ENCODE data around the gene CCL13.

CCL13 gene

GRCh38 chr17:34339138-34339770 lies 17.0 kb upstream of the CCL13 start:
- H3K9ac ChIP-seq (ENCODE audit: low read length): no peak overlapping the region
- DNase-seq (ENCODE audit: low read depth): no peak

GRCh38 chr17:34341916-34342315 lies 14.4 kb upstream of the CCL13 start:
- no peak overlapping the region for H3K4me3 ChIP-seq (ENCODE audit: low read length)
- H3K9ac ChIP-seq (ENCODE audit: low read length): no peak overlapping the region
- no peak for DNase-seq (ENCODE audit: low read depth)

More at GRCh38 chr17:34339138-34339770, 17.0 kb upstream of the CCL13 start:
- no peak overlapping the region for H3K4me3 ChIP-seq (ENCODE audit: low read length)
- no peaks in the 10 kb centered on the region for H3K36me3 ChIP-seq (ENCODE audit: control insufficient read depth, insufficient read depth, low read length, severe bottlenecking)
- H3K27me3 ChIP-seq (replicated peaks; ENCODE audit: control insufficient read depth, insufficient read depth, low read length): no peaks in the 10 kb centered on the region
- H3K9me3 ChIP-seq (ENCODE audit: control insufficient read depth, low read length): no peaks in the 10 kb centered on the region
- no peaks in the 10 kb centered on the region for H3K4me1 ChIP-seq (ENCODE audit: control insufficient read depth, insufficient read depth, low read length)

GRCh38 chr17:34347063-34347462 lies 9.2 kb upstream of the CCL13 start:
- DNase-seq (ENCODE audit: low read depth): no peak
- no peaks in the 10 kb centered on the region for H3K36me3 ChIP-seq (ENCODE audit: control insufficient read depth, insufficient read depth, low read length, severe bottlenecking)
- H3K27me3 ChIP-seq (replicated peaks; ENCODE audit: control insufficient read depth, insufficient read depth, low read length): no peaks in the 10 kb centered on the region
- H3K4me1 ChIP-seq (ENCODE audit: control insufficient read depth, insufficient read depth, low read length): no peaks in the 10 kb centered on the region
- no peaks in the 10 kb centered on the region for H3K9me3 ChIP-seq (ENCODE audit: control insufficient read depth, low read length)
- no peak overlapping the region for H3K4me3 ChIP-seq (ENCODE audit: low read length)
- H3K9ac ChIP-seq (ENCODE audit: low read length): no peak overlapping the region

More at GRCh38 chr17:34341916-34342315, 14.4 kb upstream of the CCL13 start:
- Histone ChIP-seq H3K9me3 (ENCODE audit: control insufficient read depth, low read length) (no peaks in the 10 kb centered on the region), H3K36me3 (ENCODE audit: control insufficient read depth, insufficient read depth, low read length, severe bottlenecking) (no peaks in the 10 kb centered on the region), H3K27me3 (replicated peaks; ENCODE audit: control insufficient read depth, insufficient read depth, low read length) (no peaks in the 10 kb centered on the region), H3K4me1 (ENCODE audit: control insufficient read depth, insufficient read depth, low read length) (no peaks in the 10 kb centered on the region)

- Histone ChIP-seq H3K27me3 (replicated peaks; ENCODE audit: control insufficient read depth, insufficient read depth, low read length) (no peaks in the 10 kb centered on the region), H3K4me3 (ENCODE audit: low read length) (no peak overlapping the region), H3K9ac (ENCODE audit: low read length) (no peak overlapping the region), H3K9me3 (ENCODE audit: control insufficient read depth, low read length) (no peaks in the 10 kb centered on the region), H3K36me3 (ENCODE audit: control insufficient read depth, insufficient read depth, low read length, severe bottlenecking) (no peaks in the 10 kb centered on the region), H3K4me1 (ENCODE audit: control insufficient read depth, insufficient read depth, low read length) (peaks cover 6% of the 10 kb centered on the region)
- no peak for DNase-seq (ENCODE audit: low read depth)
Observed at GRCh38 chr17:34349751-34350150, 6.5 kb upstream of the CCL13 start.

GRCh38 chr17:34351096-34351495 lies 5.2 kb upstream of the CCL13 start:
- Histone ChIP-seq H3K4me1 (ENCODE audit: control insufficient read depth, insufficient read depth, low read length) (peaks cover 19% of the 10 kb centered on the region), H3K9ac (ENCODE audit: low read length) (no peak overlapping the region), H3K27me3 (replicated peaks; ENCODE audit: control insufficient read depth, insufficient read depth, low read length) (no peaks in the 10 kb centered on the region), H3K9me3 (ENCODE audit: control insufficient read depth, low read length) (no peaks in the 10 kb centered on the region), H3K36me3 (ENCODE audit: control insufficient read depth, insufficient read depth, low read length, severe bottlenecking) (no peaks in the 10 kb centered on the region), H3K4me3 (ENCODE audit: low read length) (no peak overlapping the region)
- DNase-seq (ENCODE audit: low read depth): no peak

- Histone ChIP-seq H3K27me3 (replicated peaks; ENCODE audit: control insufficient read depth, insufficient read depth, low read length) (no peaks in the 10 kb centered on the region), H3K4me3 (ENCODE audit: low read length) (no peak overlapping the region), H3K9me3 (ENCODE audit: control insufficient read depth, low read length) (no peaks in the 10 kb centered on the region), H3K9ac (ENCODE audit: low read length) (no peak overlapping the region), H3K4me1 (ENCODE audit: control insufficient read depth, insufficient read depth, low read length) (peaks cover 22% of the 10 kb centered on the region), H3K36me3 (ENCODE audit: control insufficient read depth, insufficient read depth, low read length, severe bottlenecking) (no peaks in the 10 kb centered on the region)
- DNase-seq (ENCODE audit: low read depth): no peak
Observed at GRCh38 chr17:34352191-34352590, 4.1 kb upstream of the CCL13 start.

- H3K4me3 ChIP-seq (ENCODE audit: low read length): no peak overlapping the region
- peak; percentile 66 for DNase-seq (ENCODE audit: low read depth)
- peaks cover 22% of the 10 kb centered on the region for H3K4me1 ChIP-seq (ENCODE audit: control insufficient read depth, insufficient read depth, low read length)
- H3K27me3 ChIP-seq (replicated peaks; ENCODE audit: control insufficient read depth, insufficient read depth, low read length): no peaks in the 10 kb centered on the region
- H3K9ac ChIP-seq (ENCODE audit: low read length): no peak overlapping the region
- no peaks in the 10 kb centered on the region for H3K36me3 ChIP-seq (ENCODE audit: control insufficient read depth, insufficient read depth, low read length, severe bottlenecking)
- H3K9me3 ChIP-seq (ENCODE audit: control insufficient read depth, low read length): no peaks in the 10 kb centered on the region
Observed at GRCh38 chr17:34354637-34355036, 1.6 kb upstream of the CCL13 start.

GRCh38 chr17:34357398-34357797 lies 1.1 kb downstream of the CCL13 start:
- no peaks in the 10 kb centered on the region for H3K36me3 ChIP-seq (ENCODE audit: control insufficient read depth, insufficient read depth, low read length, severe bottlenecking)
- H3K4me1 ChIP-seq (ENCODE audit: control insufficient read depth, insufficient read depth, low read length): peaks cover 22% of the 10 kb centered on the region
- no peaks in the 10 kb centered on the region for H3K9me3 ChIP-seq (ENCODE audit: control insufficient read depth, low read length)
- no peak overlapping the region for H3K4me3 ChIP-seq (ENCODE audit: low read length)
- peaks cover 7% of the 10 kb centered on the region for H3K27me3 ChIP-seq (replicated peaks; ENCODE audit: control insufficient read depth, insufficient read depth, low read length)
- no peak for DNase-seq (ENCODE audit: low read depth)
- H3K9ac ChIP-seq (ENCODE audit: low read length): no peak overlapping the region

GRCh38 chr17:34358631-34359030 lies 2.4 kb downstream of the CCL13 start:
- Histone ChIP-seq H3K4me3 (ENCODE audit: low read length) (no peak overlapping the region), H3K9me3 (ENCODE audit: control insufficient read depth, low read length) (no peaks in the 10 kb centered on the region), H3K4me1 (ENCODE audit: control insufficient read depth, insufficient read depth, low read length) (peaks cover 22% of the 10 kb centered on the region), H3K9ac (ENCODE audit: low read length) (no peak overlapping the region), H3K36me3 (ENCODE audit: control insufficient read depth, insufficient read depth, low read length, severe bottlenecking) (no peaks in the 10 kb centered on the region), H3K27me3 (replicated peaks; ENCODE audit: control insufficient read depth, insufficient read depth, low read length) (peaks cover 19% of the 10 kb centered on the region)
- DNase-seq (ENCODE audit: low read depth): no peak

- Histone ChIP-seq H3K36me3 (ENCODE audit: control insufficient read depth, insufficient read depth, low read length, severe bottlenecking) (no peaks in the 10 kb centered on the region), H3K27me3 (replicated peaks; ENCODE audit: control insufficient read depth, insufficient read depth, low read length) (peaks cover 36% of the 10 kb centered on the region), H3K9me3 (ENCODE audit: control insufficient read depth, low read length) (no peaks in the 10 kb centered on the region), H3K4me1 (ENCODE audit: control insufficient read depth, insufficient read depth, low read length) (peaks cover 7% of the 10 kb centered on the region), H3K4me3 (ENCODE audit: low read length) (no peak overlapping the region), H3K9ac (ENCODE audit: low read length) (no peak overlapping the region)
- no peak for DNase-seq (ENCODE audit: low read depth)
Observed at GRCh38 chr17:34360601-34361270, 4.5 kb downstream of the CCL13 start.

GRCh38 chr17:34361478-34362061 lies 5.3 kb downstream of the CCL13 start:
- peaks cover 41% of the 10 kb centered on the region for H3K27me3 ChIP-seq (replicated peaks; ENCODE audit: control insufficient read depth, insufficient read depth, low read length)
- no peaks in the 10 kb centered on the region for H3K36me3 ChIP-seq (ENCODE audit: control insufficient read depth, insufficient read depth, low read length, severe bottlenecking)
- peak; percentile 95 for DNase-seq (ENCODE audit: low read depth)
- no peaks in the 10 kb centered on the region for H3K9me3 ChIP-seq (ENCODE audit: control insufficient read depth, low read length)
- no peak overlapping the region for H3K4me3 ChIP-seq (ENCODE audit: low read length)
- H3K9ac ChIP-seq (ENCODE audit: low read length): no peak overlapping the region
- H3K4me1 ChIP-seq (ENCODE audit: control insufficient read depth, insufficient read depth, low read length): no peaks in the 10 kb centered on the region
